Activated gamma-delta T cell treated with Interleukin-2 at 50 U/mL for 16 hours (primary cell): ENCODE data around the gene GPR25.

Source experiments
- DNase-seq: peaks from one replicate; pipeline ENCODE4 v3.0.0-alpha.2; 2020

Gene GPR25

GRCh38 chr1:200872446-200873115, at the start of gene GPR25:
Gene GPR25 (plus strand): TSS chr1:200872981. CDS start chr1:200873038, 57 bp downstream.
- DNase-seq = no peak

- DNase-seq = no peak
Measured at GRCh38 chr1:200831091-200831490, 41.7 kb upstream of the GPR25 start.

GRCh38 chr1:200834383-200834782, 38.4 kb upstream of the GPR25 start:
- DNase-seq = no peak

- no peak for DNase-seq
Measured at GRCh38 chr1:200836213-200836612, 36.6 kb upstream of the GPR25 start.

GRCh38 chr1:200837931-200838571, 34.7 kb upstream of the GPR25 start:
- DNase-seq = no peak

GRCh38 chr1:200838676-200839445, 33.9 kb upstream of the GPR25 start:
- DNase-seq = no peak

- no peak for DNase-seq
Measured at GRCh38 chr1:200845360-200845759, 27.4 kb upstream of the GPR25 start.

- no peak for DNase-seq
Measured at GRCh38 chr1:200846398-200846797, 26.4 kb upstream of the GPR25 start.

GRCh38 chr1:200849430-200849829, 23.4 kb upstream of the GPR25 start:
- DNase-seq = no peak

GRCh38 chr1:200850554-200850953, 22.2 kb upstream of the GPR25 start:
- DNase-seq = no peak

GRCh38 chr1:200856716-200857357, 15.9 kb upstream of the GPR25 start:
- DNase-seq = no peak

GRCh38 chr1:200857804-200858203, 15.0 kb upstream of the GPR25 start:
- DNase-seq = no peak

- no peak for DNase-seq
Measured at GRCh38 chr1:200861937-200862647, 10.7 kb upstream of the GPR25 start.

- DNase-seq = no peak
Measured at GRCh38 chr1:200862713-200863415, 9.9 kb upstream of the GPR25 start.

- DNase-seq = no peak
Measured at GRCh38 chr1:200866116-200866515, 6.7 kb upstream of the GPR25 start.

GRCh38 chr1:200866521-200866920, 6.3 kb upstream of the GPR25 start:
- DNase-seq = no peak

- no peak for DNase-seq
Measured at GRCh38 chr1:200867018-200867811, 5.6 kb upstream of the GPR25 start.

GRCh38 chr1:200869376-200869752, 3.4 kb upstream of the GPR25 start:
- DNase-seq = no peak

- DNase-seq = no peak
Measured at GRCh38 chr1:200869753-200870391, 2.9 kb upstream of the GPR25 start.

- no peak for DNase-seq
Measured at GRCh38 chr1:200873116-200873670, 412 bp downstream of the GPR25 start.
